GM18951 (cell line): ENCODE measurements around the gene AUTS2.

Experiments used
- POLR2A ChIP-seq: IDR thresholded peaks from 4 replicates; pipeline ENCODE4 v1.6.1; 2011; ENCODE audit warnings: mild to moderate bottlenecking; ENCODE audit not compliant: insufficient read length, insufficient read depth; ENCODE audit errors: extremely low read depth
- in situ Hi-C: fragments of 300-500 bp; cut with MboI; formaldehyde crosslinking; loops from one replicate; pipeline ENCODE4 v1.12.0; 2022; ENCODE audit warnings: low sequenced_read_pairs, mixed read lengths, inconsistent platforms; ENCODE audit not compliant: unreplicated experiment

Gene AUTS2

GRCh38 chr7:69598081-69598486, at the start of gene AUTS2:
TSS of gene AUTS2 (plus strand) at chr7:69598475. CDS start at chr7:69599654, 1,179 bp downstream.
- no peak for TF ChIP-seq POLR2A
- in situ Hi-C loops, result no loop called here

GRCh38 chr7:69550991-69551390, 47.3 kb upstream of the AUTS2 start:
- in situ Hi-C loops, result no loop called here
- TF ChIP-seq POLR2A, result no peak

GRCh38 chr7:69553190-69553589, 45.1 kb upstream of the AUTS2 start:
- in situ Hi-C loops, result no loop called here
- no peak for TF ChIP-seq POLR2A

- TF ChIP-seq POLR2A, result no peak
Measured at GRCh38 chr7:69561266-69561960, 36.9 kb upstream of the AUTS2 start.

GRCh38 chr7:69564454-69565417, 33.5 kb upstream of the AUTS2 start:
- in situ Hi-C loops, result no loop called here
- no peak for TF ChIP-seq POLR2A

More at GRCh38 chr7:69561266-69561960, 36.9 kb upstream of the AUTS2 start:
- in situ Hi-C loops, result no loop called here

- in situ Hi-C loops, result no loop called here
- no peak for TF ChIP-seq POLR2A
Measured at GRCh38 chr7:69567800-69568199, 30.5 kb upstream of the AUTS2 start.

GRCh38 chr7:69568266-69568665, 30.0 kb upstream of the AUTS2 start:
- in situ Hi-C loops, result no loop called here
- TF ChIP-seq POLR2A, result no peak

GRCh38 chr7:69575651-69576050, 22.6 kb upstream of the AUTS2 start:
- in situ Hi-C loops, result no loop called here
- no peak for TF ChIP-seq POLR2A

GRCh38 chr7:69577221-69577620, 21.1 kb upstream of the AUTS2 start:
- TF ChIP-seq POLR2A, result no peak
- in situ Hi-C loops, result no loop called here

GRCh38 chr7:69585169-69585568, 13.1 kb upstream of the AUTS2 start:
- no peak for TF ChIP-seq POLR2A
- in situ Hi-C loops, result no loop called here

GRCh38 chr7:69586321-69586720, 12.0 kb upstream of the AUTS2 start:
- in situ Hi-C loops, result no loop called here
- no peak for TF ChIP-seq POLR2A

GRCh38 chr7:69588773-69589172, 9.5 kb upstream of the AUTS2 start:
- TF ChIP-seq POLR2A, result no peak
- in situ Hi-C loops, result no loop called here

- no peak for TF ChIP-seq POLR2A
- in situ Hi-C loops, result no loop called here
Measured at GRCh38 chr7:69591805-69592204, 6.5 kb upstream of the AUTS2 start.
